Activated CD8-positive, alpha-beta memory T cell treated with anti-CD3 and anti-CD28 coated beads for 1 hour (primary cell): ENCODE results near the gene PI16.
A peak's percentile ranks its signal among the peaks of the same experiment; 100 is the strongest.
"Not testable (repeated sequence)": the region's sequence is repeated elsewhere in the genome, so short reads cannot be mapped to it uniquely, and the experiment has no call there.

Experiments used
- DNase-seq, 2 donors: peaks; one replicate each; pipeline ENCODE4 v3.0.0-alpha.2; 2020; ENCODE audit warnings: low read depth in 1 of 2; ENCODE audit errors: extremely low read depth in 1 of 2

Gene PI16

DNA sequence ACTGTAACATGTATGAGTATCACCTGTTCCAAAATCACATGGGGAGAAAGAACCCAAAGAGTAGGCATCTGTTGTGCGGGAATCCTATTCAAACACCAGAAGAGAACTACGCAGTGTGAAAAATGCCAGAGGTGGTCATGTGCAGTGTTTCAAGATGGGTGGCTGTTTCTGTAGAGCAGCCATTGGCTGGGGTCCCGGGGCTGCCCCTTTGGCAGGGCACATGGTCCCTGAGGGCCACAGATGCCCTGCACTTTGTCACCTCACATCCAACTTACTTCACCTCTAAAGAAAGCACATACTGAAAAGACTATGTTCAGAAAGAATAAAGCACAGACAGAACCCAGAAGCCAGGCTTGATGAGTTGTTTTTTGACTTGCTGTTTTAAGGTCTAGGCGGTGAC is 19.1 kb downstream of the PI16 start:
- DNase-seq: no peak

DNA sequence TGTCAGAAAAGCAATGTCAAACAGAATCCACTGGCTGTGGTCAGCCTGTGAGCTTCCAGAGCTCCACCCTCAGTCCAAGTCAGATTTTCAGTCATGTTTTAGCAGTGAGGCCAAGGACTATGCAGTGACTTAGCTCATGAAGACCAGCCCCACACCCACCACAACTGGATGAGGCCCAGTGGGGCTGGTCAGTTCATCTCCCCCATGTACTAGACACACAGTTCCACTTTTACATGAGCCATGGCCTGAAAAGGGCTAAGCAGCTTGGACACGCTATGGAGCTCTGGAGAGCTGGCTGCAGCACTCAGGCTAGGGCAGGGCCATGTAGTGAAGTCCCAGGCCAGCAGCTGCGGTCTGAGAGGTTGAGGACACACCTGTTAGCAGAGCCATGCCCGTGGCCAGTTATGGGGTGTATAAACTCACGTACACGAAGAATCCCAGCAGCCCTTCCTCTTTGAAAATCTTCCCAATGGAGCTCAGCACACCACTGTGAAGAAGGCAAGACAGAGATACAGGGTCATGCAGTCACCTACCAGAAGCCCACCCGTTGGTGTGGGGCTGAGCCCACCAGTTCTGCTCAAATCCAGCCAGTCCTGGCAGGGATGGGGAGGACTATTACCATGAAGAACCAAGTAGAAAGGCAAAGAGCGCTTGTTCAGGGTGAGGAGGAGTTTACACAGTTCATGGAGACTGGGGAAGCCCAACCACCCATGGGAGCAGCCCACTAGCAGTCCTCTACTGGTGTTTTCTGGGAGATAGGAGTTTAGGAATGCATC is 20.9 kb downstream of the PI16 start:
- DNase-seq: no peak

GRCh38 chr6:36976007-36976264 is 21.4 kb downstream of the PI16 start:
- DNase-seq: no peak

DNA sequence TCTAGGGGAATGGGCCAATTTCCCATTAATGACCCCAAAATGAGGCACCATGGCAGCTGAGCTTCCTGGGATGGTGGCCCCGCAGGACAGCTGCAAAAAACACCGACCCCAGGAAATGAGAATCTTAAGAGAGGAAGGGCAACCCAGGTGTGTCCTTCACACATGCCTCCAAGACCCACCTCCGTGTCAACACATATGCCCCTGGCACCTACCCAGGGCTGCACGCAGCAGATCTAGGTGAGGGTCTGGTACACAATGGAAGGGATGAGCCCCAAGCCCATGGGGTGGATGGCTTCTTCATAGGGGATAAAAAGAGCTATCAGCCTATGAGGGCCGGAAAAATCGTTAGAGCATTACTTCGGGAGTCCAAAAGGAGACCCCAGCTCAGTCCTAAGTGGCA is 22.0 kb downstream of the PI16 start:
- DNase-seq: no peak

GRCh38 chr6:36976931-36977330 is 22.4 kb downstream of the PI16 start:
- no peak for DNase-seq

DNA sequence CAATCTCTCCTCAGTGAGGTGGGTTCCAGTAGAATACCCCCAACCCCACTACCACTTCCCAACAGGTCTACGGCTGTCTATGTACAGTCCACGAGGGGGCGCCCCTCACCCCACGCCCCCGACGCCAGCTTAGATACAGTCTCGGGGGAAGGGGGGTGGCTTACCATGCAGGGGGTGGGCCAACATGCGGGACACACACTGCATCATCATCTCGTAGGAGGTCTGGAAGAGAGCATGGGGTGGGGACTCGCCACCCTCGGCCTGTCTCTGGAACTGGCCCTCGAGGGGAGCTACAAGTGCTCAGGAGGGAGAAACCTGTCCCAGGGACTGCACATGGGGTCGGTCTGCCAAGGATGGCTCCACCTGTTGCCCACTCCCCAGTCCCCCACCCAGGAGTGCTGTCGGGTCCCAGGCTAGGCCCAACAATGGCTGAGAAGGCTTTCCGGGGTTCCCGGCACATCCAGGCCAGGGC is 23.0 kb downstream of the PI16 start:
- DNase-seq: no peak

DNA sequence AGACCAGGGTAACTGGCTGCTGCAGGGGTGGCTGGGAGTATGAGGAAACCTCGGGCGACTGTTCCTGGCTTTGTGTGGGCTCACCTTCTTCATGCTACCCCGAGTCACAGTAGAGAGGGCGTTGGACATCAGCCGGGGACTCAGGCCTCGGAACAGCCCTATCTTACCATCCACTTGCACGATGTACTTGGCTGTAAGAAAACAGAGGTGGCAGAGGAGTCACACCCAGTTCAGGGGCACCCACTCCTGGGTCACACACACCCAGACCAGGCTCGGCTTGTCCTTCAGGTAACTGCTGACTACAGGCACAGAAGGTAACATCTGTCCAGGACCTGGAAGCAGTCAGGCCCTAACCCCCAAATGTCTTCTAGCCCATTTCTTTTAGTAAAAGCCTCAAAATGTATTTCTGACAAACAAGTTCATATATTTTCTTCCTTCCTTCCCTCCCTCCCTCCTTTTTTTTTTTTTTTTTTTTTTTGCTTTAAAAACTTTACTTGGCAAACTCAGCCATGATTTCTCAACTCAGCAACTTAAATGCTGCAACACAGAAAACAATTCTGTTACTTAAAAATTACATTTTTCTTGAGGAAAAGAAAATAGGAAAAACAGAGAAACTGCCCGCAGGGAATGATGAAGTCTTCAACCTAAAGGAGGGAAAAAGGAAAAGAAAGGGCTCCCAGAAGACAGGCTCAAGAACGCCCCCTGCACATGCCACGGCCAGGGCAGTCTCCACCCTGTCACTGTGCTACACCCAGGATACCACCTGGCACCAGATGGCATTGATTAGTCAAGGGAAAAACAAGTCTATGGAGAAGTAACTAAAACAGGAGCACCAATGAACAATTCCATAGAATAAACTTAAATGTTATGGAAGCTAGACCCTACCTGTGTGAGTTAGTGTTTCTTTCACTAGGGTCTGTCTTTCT is 24.1 kb downstream of the PI16 start:
- no peak for DNase-seq

DNA sequence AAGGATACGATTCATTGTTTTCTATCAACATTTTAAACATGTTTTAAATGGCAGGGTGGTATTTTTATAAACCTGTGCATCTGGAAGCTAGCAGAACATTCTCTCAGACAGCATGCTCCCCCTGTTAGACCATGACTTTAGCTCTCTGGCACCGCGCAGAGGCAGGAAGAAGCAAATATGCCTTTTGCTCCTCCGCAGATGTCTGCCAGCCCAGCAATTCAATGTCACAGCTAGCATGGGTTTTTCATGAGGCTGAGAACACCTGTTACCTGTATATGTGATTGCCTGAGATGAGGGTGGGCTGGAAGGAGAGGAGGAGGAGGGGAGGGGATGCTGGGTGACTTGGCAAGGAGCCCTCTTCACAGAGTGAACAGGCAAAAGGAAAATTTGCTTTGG is 24.8 kb downstream of the PI16 start:
- no peak for DNase-seq

- DNase-seq: no peak
Measured at GRCh38 chr6:36980129-36980528, 25.6 kb downstream of the PI16 start.

- no peak for DNase-seq
Measured at GRCh38 chr6:36980876-36981619, 26.5 kb downstream of the PI16 start.

- no peak for DNase-seq
Measured at GRCh38 chr6:36983538-36983937, 29.0 kb downstream of the PI16 start.

DNA sequence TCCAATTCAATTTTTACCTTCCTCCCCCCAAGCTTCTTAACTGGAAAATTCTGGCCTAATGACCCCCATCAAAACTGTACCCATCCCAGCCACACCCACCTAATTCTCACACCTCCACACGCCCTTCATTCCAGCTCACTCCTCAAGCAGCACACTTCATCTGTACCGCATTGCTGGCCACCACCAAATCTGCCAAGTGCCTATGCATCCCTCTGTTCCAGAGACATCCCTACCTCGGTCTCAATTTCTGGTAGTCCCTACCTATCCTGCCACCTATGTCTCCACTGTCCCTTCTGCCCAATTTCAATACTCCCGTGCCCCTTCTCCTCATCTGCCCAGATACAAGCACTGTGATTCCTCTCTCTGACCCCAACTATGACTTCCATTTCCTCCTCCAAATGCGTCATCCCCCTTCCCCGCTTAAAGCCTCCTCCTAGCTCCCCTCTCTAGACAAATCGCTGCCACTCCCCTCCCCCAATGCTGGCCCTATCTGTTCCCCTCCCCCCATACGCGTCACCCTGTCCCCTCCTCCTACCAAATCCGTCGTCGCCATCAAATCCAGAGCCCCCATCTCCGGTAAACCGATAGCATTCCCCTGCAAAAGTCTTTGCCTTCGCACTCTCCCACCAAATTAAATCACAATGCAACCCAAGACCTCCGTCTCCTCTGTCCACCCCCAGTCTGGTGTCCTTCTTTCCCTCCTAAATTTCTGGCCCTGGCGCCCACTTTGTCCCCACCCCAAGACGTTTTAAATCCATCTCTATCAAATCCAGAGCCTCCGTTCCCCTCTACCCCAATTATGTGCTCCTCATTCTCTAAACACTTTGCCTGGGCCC is 30.3 kb downstream of the PI16 start:
- peak; percentile 24 to 48 for DNase-seq

DNA sequence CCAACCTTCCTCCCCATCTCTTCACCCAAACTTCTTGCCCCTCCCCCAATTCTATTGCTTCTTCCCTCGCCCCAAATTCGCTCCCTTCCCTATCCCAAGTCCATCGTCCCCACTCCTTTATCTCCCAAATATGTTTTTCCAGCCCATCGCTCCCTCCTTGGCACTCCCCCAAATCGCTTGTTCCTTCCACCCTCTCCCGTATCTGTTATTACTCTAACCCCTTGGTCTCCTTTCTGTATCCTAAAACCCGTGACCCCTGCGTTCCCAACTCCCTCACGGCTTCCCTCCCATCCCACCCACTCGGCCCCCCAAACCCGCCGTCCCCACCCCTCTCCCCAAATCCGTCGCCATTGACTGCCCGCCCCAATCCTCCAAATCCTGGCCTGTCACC is 30.9 kb downstream of the PI16 start:
- no peak for DNase-seq

DNA sequence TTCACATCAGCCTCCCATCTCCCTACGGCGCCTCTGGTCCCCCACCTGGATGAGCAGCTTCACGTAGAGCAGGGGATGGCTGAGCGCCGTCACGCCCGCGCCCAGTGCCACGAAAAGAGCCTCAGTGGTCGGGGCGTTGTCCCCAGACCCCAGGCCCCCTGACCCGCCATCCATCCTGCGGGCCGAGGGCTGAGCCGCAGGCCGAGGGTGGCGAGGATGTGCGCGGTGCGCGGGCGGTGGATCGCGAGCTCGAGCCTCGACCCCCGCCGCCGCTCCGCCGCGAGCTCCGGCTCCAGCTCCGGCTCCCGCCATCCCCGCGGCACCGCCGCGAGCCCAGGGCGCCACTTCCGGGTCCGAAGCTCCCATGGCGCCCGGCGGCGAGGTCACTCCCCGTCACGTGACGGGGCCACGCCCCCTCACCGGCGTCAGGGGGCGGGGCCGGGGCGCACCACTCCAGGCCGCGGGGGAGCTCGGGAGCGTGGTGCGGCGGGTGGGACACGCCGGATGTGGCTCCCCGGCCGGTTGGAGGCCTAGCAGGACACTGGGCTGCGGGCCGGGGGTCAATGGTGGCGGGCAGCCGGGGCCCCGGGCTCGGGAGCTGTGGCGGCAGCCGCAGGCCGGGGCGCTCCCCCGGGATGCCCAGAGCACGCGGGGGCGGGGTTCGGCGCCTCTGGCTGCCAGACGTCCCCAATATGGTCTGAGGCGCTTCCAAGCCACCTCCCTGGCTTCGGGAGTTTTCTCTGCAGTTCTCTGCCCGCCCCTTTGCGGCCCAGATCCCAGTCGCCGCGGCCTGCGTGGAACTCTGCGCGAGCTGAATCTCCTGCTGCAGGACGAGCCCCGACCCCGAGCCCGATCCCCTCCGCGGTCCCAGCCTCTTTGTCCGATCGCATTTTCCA is 31.5 kb downstream of the PI16 start, which contains the start of gene MTCH1:
MTCH1 (minus strand) TSS at position 389 of the 896 bp plus-strand sequence; CDS start at position 366, 23 bp downstream.
- peak; percentile 55 to 79 for DNase-seq

DNA sequence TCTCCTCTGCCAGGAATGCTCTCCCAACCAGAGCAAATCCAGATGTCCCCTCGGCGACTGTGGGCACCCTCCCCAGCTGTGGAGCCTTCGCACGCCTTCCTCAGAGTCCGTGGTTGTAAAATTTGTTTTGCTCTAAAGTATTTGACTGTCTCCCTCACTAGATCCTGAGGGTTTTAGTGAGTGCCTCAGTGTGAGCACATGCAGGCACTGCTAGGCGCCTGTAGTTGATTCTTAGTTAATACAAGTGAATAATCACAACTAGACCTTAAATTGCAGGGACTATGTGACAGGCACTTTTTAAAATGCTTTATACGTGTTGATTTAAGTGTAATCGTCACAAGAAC is 32.1 kb downstream of the PI16 start:
- no peak for DNase-seq

DNA sequence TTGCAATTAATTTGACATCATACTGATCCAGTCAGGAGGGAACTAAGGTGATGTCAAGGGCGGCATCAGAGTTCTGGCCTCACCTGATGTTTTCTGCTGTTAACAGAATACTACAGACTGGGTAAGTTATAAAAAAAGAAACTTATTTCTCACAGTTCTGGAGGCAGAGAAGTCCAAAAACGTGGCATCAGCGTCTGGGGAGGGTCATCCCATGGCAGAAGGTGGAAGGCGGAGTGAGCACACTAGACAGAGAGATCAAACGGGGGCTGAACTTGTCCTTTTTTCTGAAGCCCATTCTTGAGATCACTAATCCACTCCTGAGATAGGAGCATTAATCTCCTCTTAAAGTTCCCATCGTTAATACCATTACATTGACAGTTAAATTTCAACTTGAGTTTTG is 34.7 kb downstream of the PI16 start:
- no peak for DNase-seq

DNA sequence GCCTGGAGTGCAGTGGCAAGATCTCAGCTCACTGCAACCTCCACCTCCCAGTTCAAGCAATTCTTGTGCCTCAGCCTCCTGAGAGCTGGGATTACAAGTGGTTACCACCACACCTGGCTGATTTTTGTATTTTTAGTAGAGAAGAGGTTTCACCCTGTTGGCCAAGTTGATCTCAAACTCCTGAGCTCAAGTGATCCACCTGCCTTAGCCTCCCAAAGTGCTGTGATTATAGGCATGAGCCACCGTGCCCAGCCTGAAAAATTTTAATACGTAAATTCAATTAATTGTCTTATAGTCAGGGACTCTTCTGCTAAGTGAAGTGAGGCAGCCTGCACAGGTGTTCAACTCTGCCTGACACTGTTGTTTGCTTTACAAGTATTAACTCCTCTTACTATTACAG is 35.9 kb downstream of the PI16 start:
- DNase-seq: not testable (repeated sequence)

GRCh38 chr6:36997811-36998722 is 43.5 kb downstream of the PI16 start:
- no peak for DNase-seq

GRCh38 chr6:36998723-36999038 is 44.1 kb downstream of the PI16 start:
- DNase-seq: no peak
